ENCODE results near the gene RITA1. TPM values are rescaled to one million over a fixed set of nuclear protein-coding genes. Genes with fewer than 3 reads are reported as not detected.

RITA1 gene
- total RNA-seq, 4 donors from 2014 or later, result 12.3 to 21.4 (median 16.2) TPM

DNA sequence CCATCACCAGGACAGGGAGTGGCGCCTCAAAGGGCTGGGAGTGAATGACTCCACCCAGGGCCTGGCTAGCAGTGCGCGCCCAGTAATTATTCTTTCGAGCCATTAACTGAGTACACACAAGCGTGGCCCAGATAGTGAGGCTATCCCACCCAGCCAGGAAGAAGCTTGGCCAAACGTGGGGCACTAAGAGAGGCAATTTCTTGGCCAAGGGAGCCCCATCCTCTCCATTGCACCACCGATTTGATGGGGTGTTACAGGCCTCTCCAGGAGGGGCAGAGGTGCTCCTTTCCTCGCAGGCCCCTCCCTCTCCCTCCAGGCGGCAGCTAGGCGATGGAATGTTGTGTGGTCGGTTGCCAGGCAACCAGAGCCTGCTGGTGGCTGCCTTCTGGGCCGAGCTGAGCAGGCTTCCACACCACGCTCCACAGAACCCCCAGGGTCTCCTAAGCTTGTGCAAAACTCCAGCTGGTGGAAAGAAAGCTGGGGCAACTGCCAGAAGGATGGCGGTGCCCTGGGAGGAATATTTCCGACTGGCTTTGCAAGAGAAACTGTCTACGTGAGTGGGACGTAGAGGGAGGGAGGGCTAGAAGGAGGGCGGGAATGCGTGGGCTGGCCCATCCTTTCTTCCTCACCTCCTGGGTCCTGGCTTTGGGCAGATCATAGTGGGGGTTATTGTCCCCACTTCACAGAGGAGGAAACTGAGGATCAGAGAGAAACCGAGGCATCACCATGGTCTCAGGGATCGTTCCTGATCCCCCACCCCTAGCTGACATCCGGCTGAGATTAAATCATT, 36.0 kb upstream of the RITA1 start, which contains the start of gene CFAP73:
Gene CFAP73 (plus strand): TSS at position 364 of the 790 bp plus-strand sequence. CDS start 134 bp downstream, at position 498.
- peaks cover 0 to 6% (median 0%) of the 10 kb centered on the region in 4 donors for H3K9me3 ChIP-seq
- no peak within 1 kb of the TSS for H3K4me3 ChIP-seq
- intact Hi-C loops (cut with DNase I), result loop anchor here (5.0 kb wide), 1 partner anchor 102 kb away; no protein-coding TSS in a partner anchor
- TF ChIP-seq CTCF (IDR thresholded peaks at IDR 0.05) (no peak), POLR2A (IDR thresholded peaks at IDR 0.05; ENCODE audit: low read depth) (no peak), EP300 (IDR thresholded peaks at IDR 0.05) (no peak), POLR2AphosphoS5 (IDR thresholded peaks at IDR 0.05) (no peak)
- WGBS, result 40% methylated on average over 8 of the region's 22 CpGs
- DNase-seq (ENCODE audit: extremely low spot score), result no peak
- no peak within 1 kb of the TSS for H3K27ac ChIP-seq (replicated peaks in 1 of 4)
- H3K36me3 ChIP-seq, result no peaks in the 10 kb centered on the region
- H3K4me1 ChIP-seq, result peaks cover 18 to 32% (median 29%) of the 10 kb centered on the region in 4 donors
- H3K27me3 ChIP-seq, result peaks cover 0 to 44% (median 18%) of the 10 kb centered on the region in 4 donors

DNA sequence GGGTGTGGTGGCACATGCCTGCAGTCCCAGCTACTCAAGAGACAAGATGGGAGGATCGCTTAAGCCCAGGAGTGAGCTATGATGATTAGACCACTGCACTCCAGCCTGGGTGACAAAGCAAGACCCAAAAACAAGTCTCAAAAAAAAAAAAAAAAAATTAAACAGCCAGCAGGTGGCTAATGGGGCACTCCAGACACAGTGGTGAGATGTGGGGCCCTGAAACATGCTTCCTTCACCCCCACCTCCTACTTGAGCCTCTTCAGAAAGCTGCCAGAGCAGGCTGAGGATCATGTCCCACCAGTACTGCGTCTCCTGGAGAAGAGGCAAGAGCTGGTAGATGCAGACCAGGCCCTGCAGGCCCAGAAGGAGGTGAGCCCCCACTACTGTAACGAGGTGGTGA, 33.9 kb upstream of the RITA1 start:
- no peak for DNase-seq (ENCODE audit: extremely low spot score)
- H3K4me1 ChIP-seq, result peaks cover 18 to 38% (median 35%) of the 10 kb centered on the region in 4 donors
- intact Hi-C loops (cut with DNase I), result loop anchor here (5.0 kb wide), 1 partner anchor 104 kb away; no protein-coding TSS in a partner anchor
- no peaks in the 10 kb centered on the region for H3K36me3 ChIP-seq
- TF ChIP-seq POLR2A (IDR thresholded peaks at IDR 0.05; ENCODE audit: low read depth) (no peak), CTCF (IDR thresholded peaks at IDR 0.05) (no peak), EP300 (IDR thresholded peaks at IDR 0.05) (no peak), POLR2AphosphoS5 (IDR thresholded peaks at IDR 0.05) (no peak)
- H3K27ac ChIP-seq (replicated peaks in 1 of 4), result no peak overlapping the region
- 95% methylated on average over 3 of the region's 3 CpGs for WGBS
- no peak overlapping the region for H3K4me3 ChIP-seq
- peaks cover 0 to 65% (median 25%) of the 10 kb centered on the region in 4 donors for H3K27me3 ChIP-seq
- peaks cover 0 to 6% (median 0%) of the 10 kb centered on the region in 4 donors for H3K9me3 ChIP-seq

DNA sequence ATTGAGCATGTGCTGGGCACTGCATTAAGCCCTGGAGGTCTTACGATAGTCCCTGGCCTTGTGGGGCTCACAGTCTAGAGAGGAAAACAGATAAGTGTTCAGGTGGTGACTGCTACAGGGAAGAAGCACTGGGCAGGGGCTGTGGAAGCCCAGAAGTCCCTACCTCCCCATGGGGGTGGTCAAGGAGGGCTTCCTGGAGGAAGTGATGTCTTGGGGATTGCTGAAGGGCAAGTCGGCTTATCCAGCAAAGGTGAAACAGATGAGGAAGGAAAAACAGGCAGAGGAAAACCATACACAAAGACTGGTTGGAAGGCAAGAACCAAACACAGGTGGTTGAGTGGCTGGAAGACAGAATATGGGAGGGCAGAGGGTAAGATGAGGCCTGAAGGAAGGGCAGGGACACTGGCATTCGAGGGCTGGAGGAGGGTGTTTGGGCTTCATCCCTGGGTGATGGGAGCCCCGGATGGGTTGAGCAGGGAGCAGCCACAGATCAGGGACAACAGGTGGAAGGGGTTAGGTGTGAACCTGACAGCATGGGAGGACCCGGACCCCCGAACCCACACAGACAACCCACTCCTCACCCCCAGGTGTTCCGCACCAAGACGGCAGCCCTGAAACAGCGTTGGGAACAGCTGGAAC, 33.2 kb upstream of the RITA1 start:
- 43% methylated on average over 5 of the region's 9 CpGs for WGBS
- no peak for TF ChIP-seq POLR2AphosphoS5 (IDR thresholded peaks at IDR 0.05)
- no peak for TF ChIP-seq POLR2A (IDR thresholded peaks at IDR 0.05; ENCODE audit: low read depth)
- no peak for TF ChIP-seq EP300 (IDR thresholded peaks at IDR 0.05)
- TF ChIP-seq CTCF (IDR thresholded peaks at IDR 0.05), result no peak
- Histone ChIP-seq H3K4me1 (peaks cover 18 to 38% (median 35%) of the 10 kb centered on the region in 4 donors), H3K36me3 (peaks cover 0 to 2% (median 2%) of the 10 kb centered on the region in 4 donors), H3K9me3 (peaks cover 0 to under 1% (median 0%) of the 10 kb centered on the region in 4 donors), H3K27me3 (peaks cover 0 to 70% (median 25%) of the 10 kb centered on the region in 4 donors), H3K4me3 (peak overlapping the region; percentile 42 to 58 (median 48)), H3K27ac (replicated peaks in 1 of 4) (no peak overlapping the region)
- intact Hi-C loops (cut with DNase I), result loop anchor here (5.0 kb wide), 1 partner anchor 105 kb away; no protein-coding TSS in a partner anchor
- DNase-seq (ENCODE audit: extremely low spot score), result no peak

DNA sequence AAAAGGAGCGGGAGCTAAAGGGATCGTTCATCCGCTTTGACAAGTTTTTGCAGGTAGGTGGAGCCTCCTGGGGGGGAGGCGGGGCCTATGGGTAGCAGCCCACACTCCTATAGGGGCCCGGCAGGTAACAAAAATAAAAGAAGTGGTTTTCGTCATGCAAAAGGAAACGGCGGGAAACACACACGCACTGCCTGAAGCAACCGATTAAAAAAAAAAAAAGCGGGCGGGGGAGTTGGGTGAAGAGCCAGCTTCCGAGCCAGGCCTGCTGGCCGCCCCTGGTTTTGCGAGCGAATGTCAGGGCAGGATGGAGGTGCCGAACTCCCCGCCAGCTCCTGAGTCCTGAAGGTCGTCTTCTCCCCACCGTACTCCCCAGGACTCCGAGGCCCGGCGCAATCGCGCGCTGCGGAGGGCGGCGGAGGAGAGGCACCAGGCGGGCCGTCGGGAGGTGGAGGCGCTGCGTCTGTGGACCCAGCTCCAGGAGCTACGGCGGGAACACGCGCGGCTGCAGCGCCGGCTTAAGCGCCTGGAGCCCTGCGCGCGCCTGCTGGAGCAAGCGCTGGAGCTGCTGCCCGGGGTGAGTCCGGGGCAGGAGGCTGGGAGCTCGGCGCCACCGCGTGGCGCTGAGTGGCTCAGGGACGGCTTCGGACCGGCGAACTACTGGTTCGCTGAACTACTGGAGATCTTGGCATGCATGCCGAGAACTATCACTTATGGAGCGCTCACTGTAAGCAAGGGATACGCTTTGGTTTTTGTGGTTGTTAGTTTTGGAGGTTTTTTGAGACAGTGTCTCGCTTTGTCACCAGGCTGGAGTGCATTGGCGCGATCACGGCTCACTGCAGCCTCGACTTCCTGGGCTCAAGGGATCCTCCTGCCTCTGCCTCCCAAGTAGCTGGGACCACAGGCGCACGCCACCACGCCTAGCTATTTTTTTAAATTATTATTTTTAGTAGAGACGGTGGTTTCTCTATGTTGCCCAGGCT, 32.4 kb upstream of the RITA1 start:
- H3K4me3 ChIP-seq, result peak overlapping the region; percentile 42 to 58 (median 48)
- H3K27me3 ChIP-seq, result peaks cover 0 to 75% (median 25%) of the 10 kb centered on the region in 4 donors
- H3K36me3 ChIP-seq, result peaks cover 0 to 10% (median 10%) of the 10 kb centered on the region in 4 donors
- 12% methylated on average over 39 of the region's 70 CpGs for WGBS
- H3K27ac ChIP-seq (replicated peaks in 1 of 4), result no peak overlapping the region
- DNase-seq (ENCODE audit: extremely low spot score), result no peak
- intact Hi-C loops (cut with DNase I), result loop anchor here (5.0 kb wide), 1 partner anchor 106 kb away; no protein-coding TSS in a partner anchor
- H3K4me1 ChIP-seq, result peaks cover 18 to 38% (median 35%) of the 10 kb centered on the region in 4 donors
- H3K9me3 ChIP-seq, result no peaks in the 10 kb centered on the region
- TF ChIP-seq CTCF (IDR thresholded peaks at IDR 0.05) (peak; percentile 35 to 49 (median 46)), POLR2AphosphoS5 (IDR thresholded peaks at IDR 0.05) (no peak)

Data from esophagus muscularis mucosa (tissue), 4 donors.